Globus pallidus (tissue), 1 donor: Measurements from ENCODE around the gene PPFIBP1.
A peak's percentile ranks its signal among the peaks of the same experiment; 100 is the strongest.
"Not testable (repeated sequence)": the region's sequence is repeated elsewhere in the genome, so short reads cannot be mapped to it uniquely, and the experiment has no call there.

ENCODE experiments used
- DNase-seq: peaks from one replicate; pipeline ENCODE4 v3.0.0-alpha.2; 2015; ENCODE audit warnings: low spot score

The PPFIBP1 gene

GRCh38 chr12:27627853-27628469 is 104.0 kb downstream of the PPFIBP1 start:
- not testable (repeated sequence) for DNase-seq

GRCh38 chr12:27630219-27630618 is 106.2 kb downstream of the PPFIBP1 start:
- not testable (repeated sequence) for DNase-seq

GRCh38 chr12:27631365-27631764 is 107.4 kb downstream of the PPFIBP1 start:
- DNase-seq, result no peak

- no peak for DNase-seq
Observed at GRCh38 chr12:27631813-27632491, 107.9 kb downstream of the PPFIBP1 start.

GRCh38 chr12:27635349-27635972 is 111.5 kb downstream of the PPFIBP1 start:
- DNase-seq, result peak; percentile 68

- DNase-seq, result not testable (repeated sequence)
Observed at GRCh38 chr12:27636569-27636968, 112.6 kb downstream of the PPFIBP1 start.

- DNase-seq, result no peak
Observed at GRCh38 chr12:27637524-27637923, 113.5 kb downstream of the PPFIBP1 start.

- DNase-seq, result no peak
Observed at GRCh38 chr12:27639265-27639664, 115.3 kb downstream of the PPFIBP1 start.

GRCh38 chr12:27640566-27641200 is 116.7 kb downstream of the PPFIBP1 start:
- not testable (repeated sequence) for DNase-seq

- DNase-seq, result not testable (repeated sequence)
Observed at GRCh38 chr12:27642361-27642760, 118.4 kb downstream of the PPFIBP1 start.

- DNase-seq, result not testable (repeated sequence)
Observed at GRCh38 chr12:27642892-27643291, 118.9 kb downstream of the PPFIBP1 start.

GRCh38 chr12:27644158-27644845 is 120.3 kb downstream of the PPFIBP1 start:
- DNase-seq, result no peak

- no peak for DNase-seq
Observed at GRCh38 chr12:27645671-27646070, 121.7 kb downstream of the PPFIBP1 start.

GRCh38 chr12:27646149-27646548 is 122.1 kb downstream of the PPFIBP1 start:
- no peak for DNase-seq

GRCh38 chr12:27650011-27650410 is 126.0 kb downstream of the PPFIBP1 start:
- no peak for DNase-seq

GRCh38 chr12:27651201-27651600 is 127.2 kb downstream of the PPFIBP1 start:
- no peak for DNase-seq

- peak; percentile 73 for DNase-seq
Observed at GRCh38 chr12:27652174-27652763, 128.3 kb downstream of the PPFIBP1 start.

GRCh38 chr12:27653661-27654060 is 129.7 kb downstream of the PPFIBP1 start:
- DNase-seq, result no peak

GRCh38 chr12:27655476-27655875 is 131.5 kb downstream of the PPFIBP1 start:
- not testable (repeated sequence) for DNase-seq

- no peak for DNase-seq
Observed at GRCh38 chr12:27657296-27657695, 133.3 kb downstream of the PPFIBP1 start.

GRCh38 chr12:27665704-27666103 is 141.7 kb downstream of the PPFIBP1 start:
- DNase-seq, result no peak

GRCh38 chr12:27666510-27666909 is 142.5 kb downstream of the PPFIBP1 start:
- no peak for DNase-seq
